Hepatic stellate cell (primary cell): ENCODE measurements around the gene PIP4K2A.

Source experiments
- DNase-seq: peaks from one replicate; pipeline ENCODE4 v3.0.0; 2011; ENCODE audit warnings: low spot score

Gene PIP4K2A

GRCh38 chr10:22599048-22599561, 115.3 kb downstream of the PIP4K2A start:
- peak; percentile 64 for DNase-seq

GRCh38 chr10:22598478-22598877, 115.9 kb downstream of the PIP4K2A start:
- DNase-seq: peak; percentile 22

- peak; percentile 54 for DNase-seq
Measured at GRCh38 chr10:22597138-22597537, 117.2 kb downstream of the PIP4K2A start.

- no peak for DNase-seq
Measured at GRCh38 chr10:22593636-22594198, 120.7 kb downstream of the PIP4K2A start.

GRCh38 chr10:22593026-22593425, 121.4 kb downstream of the PIP4K2A start:
- no peak for DNase-seq

GRCh38 chr10:22589851-22590514, 124.4 kb downstream of the PIP4K2A start:
- DNase-seq: no peak

GRCh38 chr10:22588462-22588861, 125.9 kb downstream of the PIP4K2A start:
- no peak for DNase-seq

GRCh38 chr10:22583683-22584082, 130.7 kb downstream of the PIP4K2A start:
- DNase-seq: no peak

GRCh38 chr10:22581461-22581860, 132.9 kb downstream of the PIP4K2A start:
- DNase-seq: no peak

- no peak for DNase-seq
Measured at GRCh38 chr10:22580711-22581110, 133.7 kb downstream of the PIP4K2A start.

- no peak for DNase-seq
Measured at GRCh38 chr10:22579826-22580225, 134.6 kb downstream of the PIP4K2A start.

- DNase-seq: peak; percentile 27
Measured at GRCh38 chr10:22573820-22574569, 140.4 kb downstream of the PIP4K2A start.

- DNase-seq: no peak
Measured at GRCh38 chr10:22570733-22571430, 143.5 kb downstream of the PIP4K2A start.

- no peak for DNase-seq
Measured at GRCh38 chr10:22570234-22570633, 144.1 kb downstream of the PIP4K2A start.

- DNase-seq: no peak
Measured at GRCh38 chr10:22568928-22569327, 145.4 kb downstream of the PIP4K2A start.

- no peak for DNase-seq
Measured at GRCh38 chr10:22564060-22564459, 150.3 kb downstream of the PIP4K2A start.

GRCh38 chr10:22561909-22562308, 152.5 kb downstream of the PIP4K2A start:
- DNase-seq: no peak

- DNase-seq: no peak
Measured at GRCh38 chr10:22560913-22561239, 153.5 kb downstream of the PIP4K2A start.

GRCh38 chr10:22560096-22560912, 154.1 kb downstream of the PIP4K2A start:
- DNase-seq: no peak

- no peak for DNase-seq
Measured at GRCh38 chr10:22557321-22557720, 157.1 kb downstream of the PIP4K2A start.

- DNase-seq: no peak
Measured at GRCh38 chr10:22556774-22557173, 157.6 kb downstream of the PIP4K2A start.
